Measurements from ENCODE around the gene NUP214.
"Not testable (repeated sequence)": the region's sequence is repeated elsewhere in the genome, so short reads cannot be mapped to it uniquely, and the experiment has no call there.

NUP214 gene

DNA sequence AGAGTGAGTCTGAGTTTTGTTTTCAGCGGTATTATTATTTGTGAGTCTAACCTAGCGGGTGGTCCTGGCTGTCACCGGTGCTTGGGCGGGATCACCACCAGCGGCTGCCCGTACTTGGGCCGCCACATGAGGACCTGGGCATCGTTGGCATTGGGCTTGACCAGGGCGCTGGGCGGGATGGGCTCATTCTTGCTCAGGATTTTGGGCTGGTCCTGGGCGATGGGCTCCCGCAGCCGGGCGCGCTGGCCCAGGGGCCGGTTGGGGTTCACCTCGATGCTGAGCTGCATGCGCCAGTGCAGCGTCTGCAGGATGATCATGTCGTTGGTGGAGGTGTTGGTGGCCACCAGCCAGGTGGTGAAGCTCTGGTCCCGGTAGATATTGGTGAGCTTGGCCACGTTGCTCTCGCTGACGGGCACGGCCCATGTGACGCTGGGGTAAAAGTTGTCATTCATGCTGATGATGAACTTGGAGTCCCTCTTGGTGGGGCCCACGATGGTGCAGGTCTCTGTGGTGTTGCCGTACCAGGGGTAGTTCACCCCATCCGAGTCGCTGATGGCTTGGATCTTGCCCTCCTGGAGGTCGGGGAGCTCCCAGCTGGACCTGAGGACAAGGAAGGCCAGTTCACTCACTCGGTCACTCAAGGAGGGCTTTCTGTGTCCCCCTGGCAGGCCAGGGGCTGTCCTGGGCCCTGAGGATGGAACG, 135.5 kb downstream of the NUP214 start:
- TF ChIP-seq TAF1 (IDR thresholded peaks at IDR 0.05; ENCODE audit: borderline replicate concordance, low read depth, low read length) (no peak), POLR2AphosphoS5 (IDR thresholded peaks at IDR 0.05; ENCODE audit: low read depth, low read length) (no peak), POLR2A (IDR thresholded peaks at IDR 0.05; ENCODE audit: low read depth, low read length) (no peak)

DNA sequence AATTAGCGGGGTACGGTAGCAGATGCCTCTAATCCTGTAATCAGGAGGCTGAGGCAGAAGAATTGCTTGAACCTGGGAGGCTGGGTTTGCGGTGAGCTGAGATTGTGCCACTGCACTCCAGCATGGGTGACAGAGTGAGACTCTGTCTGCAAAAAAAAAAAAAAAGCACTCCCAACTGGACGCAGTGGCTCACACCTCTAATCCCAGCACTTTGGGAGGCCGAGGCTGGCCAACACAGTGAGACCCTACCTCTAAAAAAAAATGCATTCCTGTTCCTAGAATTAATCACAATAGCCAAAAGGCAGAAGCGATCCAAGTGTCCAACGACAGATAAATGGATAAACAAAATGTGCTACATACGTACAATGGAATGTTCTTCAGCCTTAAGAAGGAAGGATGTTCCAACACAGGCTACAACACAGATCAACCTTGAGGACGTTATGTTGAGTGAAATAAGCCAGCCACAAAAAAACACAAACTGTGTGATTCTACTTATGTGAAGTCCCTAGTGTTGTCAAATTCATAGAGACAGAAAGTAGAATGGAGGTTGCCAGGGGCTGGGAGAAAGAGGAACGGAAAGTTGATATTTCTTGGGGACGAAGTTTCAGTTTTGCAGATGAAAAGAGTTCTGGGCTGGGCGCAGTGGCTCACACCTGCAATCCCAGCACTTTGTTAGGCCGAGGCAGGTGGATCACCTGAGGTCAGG, 137.1 kb downstream of the NUP214 start:
- peak; percentile 92 for FAIRE-seq
- no peak for DNase-seq (ENCODE audit: insufficient read length)
- TF ChIP-seq TAF1 (IDR thresholded peaks at IDR 0.05; ENCODE audit: borderline replicate concordance, low read depth, low read length) (no peak), POLR2AphosphoS5 (IDR thresholded peaks at IDR 0.05; ENCODE audit: low read depth, low read length) (no peak), POLR2A (IDR thresholded peaks at IDR 0.05; ENCODE audit: low read depth, low read length) (no peak)

More for the DNA sequence above, 135.5 kb downstream of the NUP214 start:
- DNase-seq (ENCODE audit: insufficient read length) (no peak), FAIRE-seq (no peak)

GRCh38 chr9:131263033-131263343, 137.6 kb downstream of the NUP214 start:
- not testable (repeated sequence) for DNase-seq (ENCODE audit: insufficient read length); FAIRE-seq

DNA sequence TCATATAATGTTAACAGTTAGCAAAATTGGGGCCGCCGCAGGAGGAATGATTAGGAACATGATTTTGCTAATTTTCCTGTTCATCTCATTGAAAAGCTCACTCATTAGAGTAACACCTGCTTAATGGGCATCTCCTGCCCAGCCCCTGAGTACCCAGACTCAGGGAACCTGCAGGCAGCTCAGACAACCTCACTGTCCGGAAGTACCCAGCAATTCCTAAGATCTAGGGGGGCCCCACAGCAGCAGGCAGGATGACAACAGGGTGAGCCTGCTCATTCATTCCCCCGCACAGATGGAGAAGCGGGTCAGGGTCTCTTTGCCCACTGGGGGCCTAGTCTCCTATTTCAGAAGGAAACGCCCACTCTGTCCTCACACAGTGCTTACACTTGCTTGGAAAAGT, 138.3 kb downstream of the NUP214 start:
- no peak for TF ChIP-seq TAF1 (IDR thresholded peaks at IDR 0.05; ENCODE audit: borderline replicate concordance, low read depth, low read length)
- no peak for TF ChIP-seq POLR2AphosphoS5 (IDR thresholded peaks at IDR 0.05; ENCODE audit: low read depth, low read length)
- no peak for TF ChIP-seq POLR2A (IDR thresholded peaks at IDR 0.05; ENCODE audit: low read depth, low read length)
- FAIRE-seq: no peak
- no peak for DNase-seq (ENCODE audit: insufficient read length)

- DNase-seq (ENCODE audit: insufficient read length): no peak
- TF ChIP-seq TAF1 (IDR thresholded peaks at IDR 0.05; ENCODE audit: borderline replicate concordance, low read depth, low read length): no peak
- TF ChIP-seq POLR2A (IDR thresholded peaks at IDR 0.05; ENCODE audit: low read depth, low read length): no peak
- no peak for TF ChIP-seq POLR2AphosphoS5 (IDR thresholded peaks at IDR 0.05; ENCODE audit: low read depth, low read length)
- FAIRE-seq: no peak
Observed at GRCh38 chr9:131264231-131264630, 138.8 kb downstream of the NUP214 start.

DNA sequence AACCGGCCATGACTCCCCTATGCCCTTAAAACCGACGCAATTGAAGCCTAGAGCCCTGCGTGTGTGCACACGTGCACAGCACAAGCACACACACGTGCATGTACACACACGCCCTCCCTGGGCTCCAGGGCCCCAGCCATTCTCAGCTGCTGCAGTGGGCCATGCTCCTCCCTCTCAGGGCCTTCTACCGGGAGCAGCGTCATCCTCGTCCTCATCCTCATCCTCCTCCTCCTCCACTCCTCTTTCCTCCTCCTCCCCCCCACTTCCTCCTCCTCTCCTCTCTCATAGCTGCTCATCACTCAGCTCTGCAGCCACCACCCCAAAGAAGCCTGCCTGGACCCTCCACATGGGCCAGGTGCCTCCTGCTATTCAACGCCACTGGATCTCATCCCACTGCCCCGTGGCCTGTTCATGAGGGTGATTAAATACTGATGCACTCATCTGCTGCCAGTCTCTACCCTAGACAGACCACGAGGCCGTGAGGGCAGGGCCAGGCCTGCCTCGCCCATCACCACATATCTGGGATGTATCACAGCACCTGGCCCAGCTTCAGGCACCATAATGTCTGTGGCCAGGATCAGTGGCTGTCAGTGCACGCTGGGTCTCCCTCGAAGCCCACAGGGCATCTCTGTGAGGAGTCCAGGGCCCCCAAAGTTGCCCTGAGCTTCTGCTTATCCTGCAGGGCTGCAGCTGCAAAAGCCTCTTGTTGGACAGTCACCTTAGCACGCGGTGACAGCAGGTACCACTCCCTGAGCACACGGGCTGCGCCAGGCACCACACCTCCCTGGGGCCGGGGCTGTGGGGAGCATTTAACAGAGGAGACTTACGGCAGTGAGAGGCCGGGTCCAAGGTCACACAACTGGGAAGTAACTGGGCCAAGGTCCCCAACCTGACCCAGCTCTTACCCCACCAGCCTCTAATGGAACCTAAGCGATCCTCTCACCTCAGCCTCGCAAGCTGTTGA, 141.2 kb downstream of the NUP214 start:
- DNase-seq (ENCODE audit: insufficient read length) (no peak), FAIRE-seq (no peak)
- TF ChIP-seq POLR2AphosphoS5 (IDR thresholded peaks at IDR 0.05; ENCODE audit: low read depth, low read length): no peak
- no peak for TF ChIP-seq POLR2A (IDR thresholded peaks at IDR 0.05; ENCODE audit: low read depth, low read length)
- no peak for TF ChIP-seq TAF1 (IDR thresholded peaks at IDR 0.05; ENCODE audit: borderline replicate concordance, low read depth, low read length)

DNA sequence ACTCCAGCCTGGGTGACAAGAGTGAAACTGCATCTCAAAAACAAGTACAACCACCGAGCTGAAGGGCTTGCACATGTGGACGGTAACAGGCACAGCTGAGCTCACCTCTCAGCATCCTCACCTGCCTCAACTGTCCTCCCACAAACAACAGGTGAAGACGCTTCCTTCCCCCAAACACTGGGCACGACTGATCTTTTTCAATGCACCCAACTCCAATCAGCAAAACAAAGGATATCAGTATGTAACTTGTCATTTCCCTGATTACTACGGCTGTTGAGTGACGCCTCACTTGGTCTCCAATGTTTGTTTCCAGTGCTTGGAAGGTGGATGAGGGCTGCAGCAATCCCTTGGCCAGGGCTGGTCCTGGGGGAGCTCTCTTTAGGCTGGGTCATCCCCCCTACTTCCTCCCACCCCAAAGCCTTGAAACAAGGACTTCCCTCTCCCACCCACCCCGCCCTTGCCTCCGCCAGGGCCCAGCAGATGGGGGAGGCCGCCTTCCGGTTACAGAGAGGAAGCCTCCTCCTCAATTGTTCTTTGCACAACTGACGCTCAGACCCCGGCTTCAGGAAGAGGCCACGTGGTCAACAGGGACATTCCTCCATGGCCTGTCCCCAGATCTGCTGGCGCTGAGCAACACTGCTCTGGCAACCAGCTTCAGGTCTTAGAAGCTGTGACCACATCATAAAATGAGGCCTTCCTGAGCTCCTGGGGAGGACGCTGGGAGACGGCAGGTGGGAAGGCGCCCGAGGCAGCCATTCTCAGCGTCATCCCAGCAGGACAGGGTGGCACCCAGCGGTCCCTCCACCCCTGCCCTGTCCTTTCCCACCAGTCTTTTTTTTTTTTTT, 145.0 kb downstream of the NUP214 start:
- FAIRE-seq (peak; percentile 84), DNase-seq (ENCODE audit: insufficient read length) (no peak)
- TF ChIP-seq POLR2AphosphoS5 (IDR thresholded peaks at IDR 0.05; ENCODE audit: low read depth, low read length) (no peak), TAF1 (IDR thresholded peaks at IDR 0.05; ENCODE audit: borderline replicate concordance, low read depth, low read length) (no peak), POLR2A (IDR thresholded peaks at IDR 0.05; ENCODE audit: low read depth, low read length) (peak; percentile 47; the same call in 1 of the 2 replicates)

DNA sequence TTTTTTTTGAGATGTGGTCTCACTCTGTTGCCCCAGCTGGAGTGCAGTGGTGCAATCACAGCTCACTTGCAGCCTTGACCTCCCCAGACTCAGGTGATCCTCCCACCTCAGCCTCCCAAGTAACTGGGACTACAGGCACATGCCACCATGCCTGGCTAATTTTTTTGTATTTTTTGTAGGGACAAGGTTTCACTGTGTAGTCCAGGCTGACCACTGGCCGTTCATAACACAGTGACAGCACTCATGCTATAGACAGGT, 145.6 kb downstream of the NUP214 start:
- 0 out of 2 replicates have a peak, but pooled peaks have one; percentile 8 for TF ChIP-seq TAF1 (IDR thresholded peaks at IDR 0.05; ENCODE audit: borderline replicate concordance, low read depth, low read length)
- FAIRE-seq; DNase-seq (ENCODE audit: insufficient read length): not testable (repeated sequence)

- no peak for TF ChIP-seq POLR2AphosphoS5 (IDR thresholded peaks at IDR 0.05; ENCODE audit: low read depth, low read length)
- TF ChIP-seq POLR2A (IDR thresholded peaks at IDR 0.05; ENCODE audit: low read depth, low read length): no peak
- TF ChIP-seq TAF1 (IDR thresholded peaks at IDR 0.05; ENCODE audit: borderline replicate concordance, low read depth, low read length): no peak
- DNase-seq (ENCODE audit: insufficient read length) (no peak), FAIRE-seq (no peak)
Observed at GRCh38 chr9:131271506-131271931, 146.1 kb downstream of the NUP214 start.

DNA sequence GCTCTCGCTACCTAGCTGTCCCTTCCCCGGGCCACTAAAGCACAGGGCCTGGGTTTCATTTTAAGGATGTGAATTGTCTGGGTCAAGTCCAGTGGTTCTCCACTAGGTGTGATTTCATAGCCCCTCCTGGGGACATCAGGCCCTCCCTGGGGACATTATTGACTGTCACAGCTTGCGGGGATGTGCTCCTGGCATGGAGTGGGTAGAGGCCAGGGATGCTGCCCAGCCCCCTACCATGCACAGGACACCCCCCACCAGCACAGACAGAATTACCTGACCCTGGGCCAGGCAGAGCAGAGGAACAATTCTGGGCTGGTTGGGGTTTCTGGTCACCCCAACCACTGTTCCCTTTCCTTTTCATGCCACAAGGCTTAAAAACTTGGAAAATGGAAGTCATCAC, 146.8 kb downstream of the NUP214 start:
- TF ChIP-seq TAF1 (IDR thresholded peaks at IDR 0.05; ENCODE audit: borderline replicate concordance, low read depth, low read length) (no peak), POLR2A (IDR thresholded peaks at IDR 0.05; ENCODE audit: low read depth, low read length) (no peak), POLR2AphosphoS5 (IDR thresholded peaks at IDR 0.05; ENCODE audit: low read depth, low read length) (no peak)
- DNase-seq (ENCODE audit: insufficient read length): no peak
- no peak for FAIRE-seq
